DOHH2 (cell line): ENCODE data around the gene CALN1.

Source experiments
- EZH2phosphoT487 ChIP-seq: fragments of 200-600 bp; sonication (generic); IDR thresholded peaks from 2 replicates; pipeline ENCODE4 v1.6.1; 2017; ENCODE audit warnings: borderline replicate concordance, mild to moderate bottlenecking, antibody characterized with exemption, low read length, moderate library complexity, mixed read lengths
- TF ChIP-seq, protein P1 (sequence below): fragments of 200-600 bp; sonication (generic); IDR thresholded peaks from one replicate; pipeline ENCODE4 v1.5.1; 2014; ENCODE audit warnings: antibody characterized with exemption, mild to moderate bottlenecking, low read depth, low read length; ENCODE audit not compliant: poor library complexity, severe bottlenecking

DNA sequence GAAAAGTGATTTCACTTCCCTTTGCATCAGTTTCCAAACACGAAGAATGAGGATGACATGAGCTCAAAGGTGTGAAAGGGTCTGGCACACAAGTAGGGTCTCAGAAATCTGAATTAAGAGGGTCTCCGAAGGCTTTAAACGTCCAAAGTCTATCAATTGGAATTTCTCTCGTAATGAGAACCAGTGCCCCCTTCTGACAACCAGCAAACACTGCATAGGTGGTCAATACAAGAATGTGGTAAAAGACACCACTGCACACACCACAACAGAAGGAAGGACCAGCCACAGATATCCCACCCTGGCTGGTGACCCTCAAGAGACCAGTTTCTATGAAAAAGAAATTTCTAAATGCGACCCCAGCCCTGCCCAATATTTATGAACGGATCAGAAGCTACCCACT lies 78.1 kb downstream of the CALN1 start:
- TF ChIP-seq, protein P1, sequence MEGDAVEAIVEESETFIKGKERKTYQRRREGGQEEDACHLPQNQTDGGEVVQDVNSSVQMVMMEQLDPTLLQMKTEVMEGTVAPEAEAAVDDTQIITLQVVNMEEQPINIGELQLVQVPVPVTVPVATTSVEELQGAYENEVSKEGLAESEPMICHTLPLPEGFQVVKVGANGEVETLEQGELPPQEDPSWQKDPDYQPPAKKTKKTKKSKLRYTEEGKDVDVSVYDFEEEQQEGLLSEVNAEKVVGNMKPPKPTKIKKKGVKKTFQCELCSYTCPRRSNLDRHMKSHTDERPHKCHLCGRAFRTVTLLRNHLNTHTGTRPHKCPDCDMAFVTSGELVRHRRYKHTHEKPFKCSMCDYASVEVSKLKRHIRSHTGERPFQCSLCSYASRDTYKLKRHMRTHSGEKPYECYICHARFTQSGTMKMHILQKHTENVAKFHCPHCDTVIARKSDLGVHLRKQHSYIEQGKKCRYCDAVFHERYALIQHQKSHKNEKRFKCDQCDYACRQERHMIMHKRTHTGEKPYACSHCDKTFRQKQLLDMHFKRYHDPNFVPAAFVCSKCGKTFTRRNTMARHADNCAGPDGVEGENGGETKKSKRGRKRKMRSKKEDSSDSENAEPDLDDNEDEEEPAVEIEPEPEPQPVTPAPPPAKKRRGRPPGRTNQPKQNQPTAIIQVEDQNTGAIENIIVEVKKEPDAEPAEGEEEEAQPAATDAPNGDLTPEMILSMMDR, result peak; percentile 46
- TF ChIP-seq EZH2phosphoT487, result no peak
